ENCODE data around the gene CDC42BPA. TPM values are rescaled to one million over a fixed set of nuclear protein-coding genes. Genes with fewer than 3 reads are reported as not detected.

CDC42BPA gene
- total RNA-seq, 3 donors from 2014 or later, result 0.52 to 0.74 (median 0.56) TPM

- no peak for DNase-seq
- no peak for ATAC-seq
- Mint-ChIP-seq H3K4me1 (ENCODE audit: low read depth) (peaks cover 27% of the 10 kb centered on the region), H3K36me3 (ENCODE audit: insufficient read depth) (peaks cover 10% of the 10 kb centered on the region), H3K9me3 (no peaks in the 10 kb centered on the region), H3K27me3 (ENCODE audit: low read depth) (no peaks in the 10 kb centered on the region), H3K4me3 (no peak overlapping the region)
Observed at GRCh38 chr1:226954337-226954736, 364.0 kb downstream of the CDC42BPA start.

GRCh38 chr1:226953175-226953800 lies 365.0 kb downstream of the CDC42BPA start:
- no peak for DNase-seq
- H3K4me3 Mint-ChIP-seq, result no peak overlapping the region
- peaks cover 15% of the 10 kb centered on the region for H3K36me3 Mint-ChIP-seq (ENCODE audit: insufficient read depth)
- no peaks in the 10 kb centered on the region for H3K27me3 Mint-ChIP-seq (ENCODE audit: low read depth)
- H3K4me1 Mint-ChIP-seq (ENCODE audit: low read depth), result peaks cover 22% of the 10 kb centered on the region
- ATAC-seq, result no peak
- H3K9me3 Mint-ChIP-seq, result peaks cover under 1% of the 10 kb centered on the region

- ATAC-seq, result no peak
- DNase-seq, result no peak
Observed at GRCh38 chr1:226952118-226952441, 366.2 kb downstream of the CDC42BPA start.

DNA sequence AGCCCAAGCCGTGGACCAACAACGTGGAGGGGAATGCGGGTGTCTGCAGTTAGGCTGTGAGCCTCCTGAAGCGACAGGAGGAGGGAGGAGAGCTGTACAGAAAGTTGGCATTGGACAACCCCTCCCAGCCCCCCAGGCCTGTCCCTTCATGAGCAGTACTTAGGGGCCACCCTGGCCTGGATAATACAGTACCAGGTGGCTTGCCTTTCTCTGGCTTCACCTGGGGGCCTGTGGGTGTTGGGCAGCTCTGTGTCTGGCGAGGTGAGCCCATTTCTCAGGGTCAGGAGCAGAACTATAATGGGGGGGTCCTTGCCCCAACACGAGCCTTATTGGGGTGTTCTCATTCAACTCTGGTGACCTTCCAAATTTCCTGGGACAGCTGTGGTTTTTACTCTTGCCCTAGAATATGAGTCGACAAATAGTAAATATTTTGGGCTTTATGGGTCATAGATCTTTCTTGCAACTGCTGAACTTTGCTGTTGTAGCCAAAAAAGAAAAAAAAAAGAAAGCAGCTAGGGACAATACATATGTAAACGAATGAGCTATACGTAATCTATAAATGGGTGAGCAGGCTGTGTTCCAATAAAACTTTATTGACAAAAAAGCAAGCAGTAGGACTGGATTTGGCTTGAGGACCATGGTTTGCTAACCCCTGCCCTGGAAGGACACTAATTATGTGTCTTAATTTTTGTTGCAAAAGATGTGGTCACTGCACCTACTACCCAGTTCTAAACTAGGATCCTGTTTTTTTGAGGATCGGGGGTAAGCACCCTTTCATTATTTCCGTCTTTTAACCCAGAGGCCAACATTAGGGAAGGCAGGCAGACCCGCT lies 366.8 kb downstream of the CDC42BPA start:
- DNase-seq (no peak), ATAC-seq (no peak)
- peaks cover 4% of the 10 kb centered on the region for H3K9me3 Mint-ChIP-seq
- H3K4me3 Mint-ChIP-seq, result no peak overlapping the region
- peaks cover 23% of the 10 kb centered on the region for H3K4me1 Mint-ChIP-seq (ENCODE audit: low read depth)
- peaks cover 12% of the 10 kb centered on the region for H3K36me3 Mint-ChIP-seq (ENCODE audit: insufficient read depth)
- H3K27me3 Mint-ChIP-seq (ENCODE audit: low read depth), result no peaks in the 10 kb centered on the region

More at GRCh38 chr1:226952118-226952441, 366.2 kb downstream of the CDC42BPA start:
- Mint-ChIP-seq H3K4me1 (ENCODE audit: low read depth) (peaks cover 20% of the 10 kb centered on the region), H3K36me3 (ENCODE audit: insufficient read depth) (peaks cover 12% of the 10 kb centered on the region), H3K9me3 (peaks cover 4% of the 10 kb centered on the region), H3K4me3 (no peak overlapping the region), H3K27me3 (ENCODE audit: low read depth) (no peaks in the 10 kb centered on the region)

DNA sequence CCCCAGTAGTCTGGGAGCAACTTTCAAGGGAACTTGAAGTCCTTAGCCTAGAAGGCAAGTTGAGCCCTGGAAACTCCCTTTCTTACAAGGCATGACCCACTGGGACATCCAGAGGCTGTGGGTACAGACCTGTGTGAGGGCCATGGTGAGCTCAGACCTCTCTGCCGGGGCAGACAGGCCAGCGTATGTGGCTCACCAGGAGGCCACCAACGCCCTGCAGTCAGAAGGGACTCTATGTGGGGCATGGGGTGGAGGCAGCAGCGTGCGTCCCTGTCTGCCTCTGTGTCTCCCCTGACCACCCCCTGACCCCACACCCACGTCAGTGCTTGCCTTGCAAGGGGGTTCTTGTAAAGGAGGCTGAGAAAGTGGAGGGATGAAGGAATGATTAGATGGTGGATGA lies 367.4 kb downstream of the CDC42BPA start:
- Mint-ChIP-seq H3K27me3 (ENCODE audit: low read depth) (no peaks in the 10 kb centered on the region), H3K4me1 (ENCODE audit: low read depth) (peaks cover 29% of the 10 kb centered on the region), H3K9me3 (peaks cover 4% of the 10 kb centered on the region), H3K36me3 (ENCODE audit: insufficient read depth) (peaks cover 14% of the 10 kb centered on the region), H3K4me3 (no peak overlapping the region)
- DNase-seq, result no peak
- no peak for ATAC-seq

GRCh38 chr1:226950316-226950715 lies 368.0 kb downstream of the CDC42BPA start:
- Mint-ChIP-seq H3K36me3 (ENCODE audit: insufficient read depth) (peaks cover 14% of the 10 kb centered on the region), H3K9me3 (peaks cover 4% of the 10 kb centered on the region), H3K4me3 (no peak overlapping the region), H3K27me3 (ENCODE audit: low read depth) (no peaks in the 10 kb centered on the region), H3K4me1 (ENCODE audit: low read depth) (peaks cover 29% of the 10 kb centered on the region)
- DNase-seq (no peak), ATAC-seq (no peak)

DNA sequence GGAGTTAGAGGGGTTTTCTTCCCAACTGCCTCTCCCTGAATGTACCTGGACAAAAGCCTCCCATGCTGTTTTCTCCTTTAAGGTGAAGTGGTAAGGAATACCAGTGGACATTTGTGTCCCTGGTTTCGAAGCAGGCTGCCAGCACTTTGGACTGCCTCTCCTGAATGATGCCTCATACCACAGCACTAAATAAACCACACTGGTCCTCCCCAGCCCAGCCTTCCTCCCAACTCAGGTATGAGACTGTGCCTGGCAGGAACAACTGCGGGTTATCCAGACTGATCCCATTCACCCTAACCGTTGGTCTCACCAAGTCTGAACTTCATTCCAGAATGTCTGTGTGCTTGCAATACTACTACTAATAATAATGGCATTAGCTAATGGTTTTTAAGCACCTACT lies 368.9 kb downstream of the CDC42BPA start:
- H3K27me3 Mint-ChIP-seq (ENCODE audit: low read depth), result no peaks in the 10 kb centered on the region
- ATAC-seq (no peak), DNase-seq (no peak)
- peaks cover 4% of the 10 kb centered on the region for H3K9me3 Mint-ChIP-seq
- H3K4me1 Mint-ChIP-seq (ENCODE audit: low read depth), result peaks cover 28% of the 10 kb centered on the region
- H3K36me3 Mint-ChIP-seq (ENCODE audit: insufficient read depth), result peaks cover 10% of the 10 kb centered on the region
- no peak overlapping the region for H3K4me3 Mint-ChIP-seq

GRCh38 chr1:226948996-226949395 lies 369.3 kb downstream of the CDC42BPA start:
- Mint-ChIP-seq H3K4me1 (ENCODE audit: low read depth) (peaks cover 32% of the 10 kb centered on the region), H3K27me3 (ENCODE audit: low read depth) (no peaks in the 10 kb centered on the region), H3K4me3 (no peak overlapping the region), H3K9me3 (peaks cover 4% of the 10 kb centered on the region), H3K36me3 (ENCODE audit: insufficient read depth) (peaks cover 9% of the 10 kb centered on the region)
- no peak for ATAC-seq
- DNase-seq, result no peak

DNA sequence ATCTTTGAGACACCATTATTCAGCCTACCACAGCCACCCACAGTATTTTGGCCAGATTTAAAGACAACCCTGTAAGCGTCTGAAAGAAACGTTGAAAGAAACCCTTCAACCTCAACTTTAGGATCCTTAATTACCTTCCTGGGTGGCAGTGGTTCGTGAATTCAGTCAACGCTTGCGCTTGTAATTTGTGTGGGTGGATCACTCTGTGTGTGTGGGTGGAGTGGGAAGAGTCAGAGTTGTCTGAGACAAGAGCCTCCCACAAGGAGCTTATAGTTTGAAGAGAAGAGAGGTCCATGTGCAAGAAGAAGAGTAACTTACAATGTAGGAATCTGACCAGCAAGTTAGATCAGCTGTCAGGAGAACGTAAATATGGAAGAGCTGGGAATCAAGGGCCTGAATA lies 369.8 kb downstream of the CDC42BPA start:
- Mint-ChIP-seq H3K27me3 (ENCODE audit: low read depth) (no peaks in the 10 kb centered on the region), H3K36me3 (ENCODE audit: insufficient read depth) (peaks cover 9% of the 10 kb centered on the region), H3K4me1 (ENCODE audit: low read depth) (peaks cover 36% of the 10 kb centered on the region), H3K9me3 (peaks cover 4% of the 10 kb centered on the region), H3K4me3 (no peak overlapping the region)
- ATAC-seq (no peak), DNase-seq (no peak)

DNA sequence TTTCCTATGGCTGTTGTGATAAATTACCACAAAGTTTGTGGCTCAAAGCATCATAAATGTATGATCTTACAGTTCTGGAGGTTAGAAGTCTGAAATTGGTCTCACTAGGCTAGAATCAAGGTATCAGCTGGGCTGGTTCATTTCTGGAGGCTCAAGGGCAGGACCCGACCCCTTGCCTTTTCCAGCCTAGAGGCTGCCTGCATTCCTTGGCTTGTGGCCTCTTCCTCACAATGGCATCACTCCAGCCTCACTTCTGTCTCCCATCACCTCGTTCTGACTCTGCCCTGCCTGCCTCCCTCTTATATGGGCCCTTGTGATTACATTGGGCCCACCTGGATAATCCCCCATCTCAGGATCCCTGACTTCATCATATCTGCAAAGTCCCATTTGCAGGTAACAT lies 370.2 kb downstream of the CDC42BPA start:
- no peak for ATAC-seq
- Mint-ChIP-seq H3K27me3 (ENCODE audit: low read depth) (no peaks in the 10 kb centered on the region), H3K36me3 (ENCODE audit: insufficient read depth) (peaks cover 9% of the 10 kb centered on the region), H3K9me3 (peaks cover 4% of the 10 kb centered on the region), H3K4me3 (no peak overlapping the region), H3K4me1 (ENCODE audit: low read depth) (peaks cover 40% of the 10 kb centered on the region)
- no peak for DNase-seq

GRCh38 chr1:226946841-226947240 lies 371.5 kb downstream of the CDC42BPA start:
- ATAC-seq (no peak), DNase-seq (no peak)
- peaks cover 4% of the 10 kb centered on the region for H3K9me3 Mint-ChIP-seq
- peaks cover 10% of the 10 kb centered on the region for H3K36me3 Mint-ChIP-seq (ENCODE audit: insufficient read depth)
- no peak overlapping the region for H3K4me3 Mint-ChIP-seq
- H3K27me3 Mint-ChIP-seq (ENCODE audit: low read depth), result no peaks in the 10 kb centered on the region
- peaks cover 51% of the 10 kb centered on the region for H3K4me1 Mint-ChIP-seq (ENCODE audit: low read depth)

GRCh38 chr1:226946285-226946684 lies 372.0 kb downstream of the CDC42BPA start:
- peaks cover 54% of the 10 kb centered on the region for H3K4me1 Mint-ChIP-seq (ENCODE audit: low read depth)
- H3K9me3 Mint-ChIP-seq, result peaks cover 4% of the 10 kb centered on the region
- no peaks in the 10 kb centered on the region for H3K27me3 Mint-ChIP-seq (ENCODE audit: low read depth)
- H3K36me3 Mint-ChIP-seq (ENCODE audit: insufficient read depth), result peaks cover 10% of the 10 kb centered on the region
- ATAC-seq (no peak), DNase-seq (no peak)
- H3K4me3 Mint-ChIP-seq, result no peak overlapping the region

DNA sequence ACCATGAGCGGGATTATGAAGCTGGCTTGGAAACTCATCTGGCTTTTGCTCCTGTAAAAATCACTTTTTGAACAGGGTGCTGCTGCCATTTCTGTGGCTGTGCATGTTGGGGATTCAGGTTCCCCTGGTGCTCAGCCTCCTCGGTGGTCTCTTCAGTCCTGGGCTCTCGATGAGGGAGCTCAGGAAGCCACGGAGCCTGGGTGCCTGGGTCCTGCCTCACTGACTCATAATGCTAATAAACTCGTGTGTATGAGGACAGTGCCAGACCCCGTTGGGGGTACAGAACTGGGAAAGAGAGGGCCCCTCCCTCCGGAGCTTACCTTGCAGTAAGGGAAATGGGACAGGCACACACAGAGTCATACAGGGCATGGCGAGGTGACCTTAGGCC lies 372.4 kb downstream of the CDC42BPA start:
- ATAC-seq, result no peak
- peaks cover 56% of the 10 kb centered on the region for H3K4me1 Mint-ChIP-seq (ENCODE audit: low read depth)

GRCh38 chr1:226945106-226945857 lies 373.0 kb downstream of the CDC42BPA start:
- ATAC-seq (no peak), DNase-seq (no peak)
- Mint-ChIP-seq H3K4me3 (no peak overlapping the region), H3K27me3 (ENCODE audit: low read depth) (no peaks in the 10 kb centered on the region), H3K4me1 (ENCODE audit: low read depth) (peaks cover 57% of the 10 kb centered on the region), H3K9me3 (peaks cover 4% of the 10 kb centered on the region), H3K36me3 (ENCODE audit: insufficient read depth) (peaks cover 10% of the 10 kb centered on the region)

More for the DNA sequence above, 372.4 kb downstream of the CDC42BPA start:
- peaks cover 4% of the 10 kb centered on the region for H3K9me3 Mint-ChIP-seq
- H3K27me3 Mint-ChIP-seq (ENCODE audit: low read depth), result no peaks in the 10 kb centered on the region
- peaks cover 10% of the 10 kb centered on the region for H3K36me3 Mint-ChIP-seq (ENCODE audit: insufficient read depth)
- DNase-seq, result no peak
- H3K4me3 Mint-ChIP-seq, result no peak overlapping the region

All from activated T-cell treated with anti-CD3 and anti-CD28 coated beads, Interleukin-2, amount 50 U/mL, for 4 hours (primary cell).